Naive thymus-derived CD4-positive, alpha-beta T cell (primary cell): ENCODE results near the gene SLC35E2B. TPM values are rescaled to one million over a fixed set of nuclear protein-coding genes. Genes with fewer than 3 reads are reported as not detected.
"Not testable (repeated sequence)": the region's sequence is repeated elsewhere in the genome, so short reads cannot be mapped to it uniquely, and the experiment has no call there.

Experiments used
- ATAC-seq: fragments of 150-1000 bp; cut with Tn5 transposase; 2 replicates; pipeline ENCODE4 v1.10.0; 2021; ENCODE audit warnings: mild to moderate bottlenecking, moderate library complexity
- CTCF ChIA-PET: fragments of 350-600 bp; sonication (Branson Sonifier 250); formaldehyde crosslinking; loops from one replicate; lab custom pipeline; 2021; ENCODE audit warnings: antibody characterized with exemption; lab: Charles Lee
- POLR2A ChIA-PET: fragments of 350-600 bp; sonication (Branson Sonifier 250); formaldehyde crosslinking; loops from one replicate; lab custom pipeline; 2021; ENCODE audit warnings: antibody characterized with exemption, inconsistent platforms; lab: Charles Lee
- DNase-seq, 9 donors: peaks; one replicate each; pipeline versions ENCODE4 v3.0.0 to v3.0.0-alpha.2; 2020 to 2022; ENCODE audit warnings: mixed read lengths in 1 of 9
- H3K27ac ChIP-seq: one replicate; pipeline ENCODE4 v1.7.0; 2013; ENCODE audit warnings: mild to moderate bottlenecking, low read depth, low read length, moderate library complexity
- H3K27me3 ChIP-seq, 2 donors: one replicate each; pipeline ENCODE4 v1.7.0; 2013; ENCODE audit warnings: low read length in 2 of 2, mild to moderate bottlenecking in 2 of 2, moderate library complexity in 2 of 2; ENCODE audit not compliant: control insufficient read depth in 2 of 2, insufficient read depth in 2 of 2
- H3K36me3 ChIP-seq, 3 experiments: 1 replicate in 2 of 3; 2 replicates in 1 of 3; pipeline ENCODE4 v1.7.0; 2013; ENCODE audit warnings: low read length in 3 of 3, mild to moderate bottlenecking in 3 of 3, moderate library complexity in 1 of 3; ENCODE audit not compliant: insufficient read depth in 3 of 3, control insufficient read depth in 2 of 3
- H3K4me1 ChIP-seq, 2 donors: one replicate each; pipeline ENCODE4 v1.7.0; 2013; ENCODE audit warnings: low read length in 2 of 2, mild to moderate bottlenecking in 2 of 2, moderate library complexity in 1 of 2; ENCODE audit not compliant: control insufficient read depth in 2 of 2, insufficient read depth in 2 of 2
- H3K4me3 ChIP-seq: 2 replicates; pipeline ENCODE4 v1.7.0; 2013; ENCODE audit warnings: mild to moderate bottlenecking, low read length
- H3K9me3 ChIP-seq, 3 experiments: 1 replicate in 2 of 3; 2 replicates in 1 of 3; pipeline ENCODE4 v1.7.0; 2013; ENCODE audit warnings: low read length in 3 of 3; ENCODE audit not compliant: control insufficient read depth in 2 of 3
- H3K27ac Mint-ChIP-seq, 9 donors: one replicate each; pipeline ENCODE4 v1.8.0; 2020 to 2022; ENCODE audit warnings: mixed read lengths in 9 of 9, mild to moderate bottlenecking in 8 of 9, moderate library complexity in 5 of 9, inconsistent platforms in 2 of 9
- H3K27me3 Mint-ChIP-seq, 5 donors: one replicate each; pipeline ENCODE4 v1.8.0; 2021 to 2022; ENCODE audit warnings: mixed read lengths in 5 of 5, mild to moderate bottlenecking in 1 of 5
- H3K36me3 Mint-ChIP-seq, 5 donors: one replicate each; pipeline ENCODE4 v1.8.0; 2020 to 2022; ENCODE audit warnings: mixed read lengths in 5 of 5, mild to moderate bottlenecking in 3 of 5, inconsistent platforms in 1 of 5
- H3K4me1 Mint-ChIP-seq, 7 donors: one replicate each; pipeline ENCODE4 v1.8.0; 2020 to 2022; ENCODE audit warnings: mixed read lengths in 7 of 7, mild to moderate bottlenecking in 3 of 7, inconsistent platforms in 1 of 7
- H3K4me3 Mint-ChIP-seq, 10 donors: one replicate each; pipeline ENCODE4 v1.8.0; 2020 to 2022; ENCODE audit warnings: mild to moderate bottlenecking in 10 of 10, mixed read lengths in 10 of 10, moderate library complexity in 6 of 10, inconsistent platforms in 2 of 10
- H3K9me3 Mint-ChIP-seq, 11 donors: one replicate each; pipeline ENCODE4 v1.8.0; 2020 to 2022; ENCODE audit warnings: mixed read lengths in 11 of 11, mild to moderate bottlenecking in 4 of 11, inconsistent platforms in 1 of 11, moderate library complexity in 1 of 11
- intact Hi-C, 2 donors: fragments of 100-400 bp; cut with micrococcal nuclease; formaldehyde crosslinking; loops; one replicate each; pipeline ENCODE4 v1.15.1; 2023
- polyA plus RNA-seq, 2 donors: library from polyadenylated mRNA; unstranded; fragments of 300-500 nt; fragmentation: Illumina TruSeq; gene quantifications; one replicate each; pipeline ENCODE4 v1.2.3, GENCODE V29; 2021
- total RNA-seq, 6 experiments: library from RNA in 5 of 6; stranded (reverse) in 5 of 6; gene quantifications; 1 replicate in 5 of 6; 2 replicates in 1 of 6; pipeline ENCODE4 v1.2.3 and lab custom pipeline; 2021 to 2026

The SLC35E2B gene
- total and polyA plus RNA-seq, 7 experiments from 2014 or later = 45.4 to 138 (median 72.1) TPM

DNA sequence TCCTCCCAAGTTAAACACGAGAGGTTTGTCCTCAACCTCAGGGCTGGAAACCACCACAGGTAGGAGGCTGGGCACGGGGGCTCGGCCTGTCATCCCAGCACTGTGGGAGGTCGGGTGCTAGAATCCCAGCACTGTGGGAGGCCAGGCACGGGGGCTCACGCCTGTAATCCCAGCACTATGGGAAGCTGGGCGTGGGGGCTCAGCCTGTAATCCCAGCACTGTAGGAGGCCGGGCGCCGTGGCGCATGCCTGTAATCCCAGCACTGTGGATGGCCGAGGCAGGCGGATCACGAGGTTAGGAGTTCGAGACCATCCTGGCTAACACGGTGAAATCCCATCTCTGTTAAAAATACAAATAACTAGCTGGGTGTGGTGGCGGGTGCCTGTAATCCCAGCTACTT lies 38.3 kb upstream of the SLC35E2B start:
- H3K36me3 Mint-ChIP-seq = peaks cover 0 to 17% (median 6%) of the 10 kb centered on the region in 5 donors
- ChIA-PET POLR2A (no interaction called here), CTCF (no interaction called here)
- H3K9me3 ChIP-seq = no peaks in the 10 kb centered on the region
- no peak overlapping the region for H3K27ac ChIP-seq
- H3K4me3 Mint-ChIP-seq = no peak overlapping the region
- no peaks in the 10 kb centered on the region for H3K27me3 Mint-ChIP-seq
- H3K27me3 ChIP-seq = no peaks in the 10 kb centered on the region
- H3K4me1 ChIP-seq = peaks cover 3 to 6% of the 10 kb centered on the region in 2 donors
- H3K4me3 ChIP-seq = no peak overlapping the region
- H3K9me3 Mint-ChIP-seq = peaks cover 0 to 1% (median 0%) of the 10 kb centered on the region in 11 donors
- no peak for DNase-seq
- H3K4me1 Mint-ChIP-seq = peaks cover 0 to 22% (median 13%) of the 10 kb centered on the region in 7 donors
- intact Hi-C loops = no loop called here
- H3K36me3 ChIP-seq = peaks cover 0 to 37% (median 3%) of the 10 kb centered on the region in 3 experiments
- ATAC-seq = no peak
- peak overlapping the region in 2 of 9 donors; percentile 36 to 52 for H3K27ac Mint-ChIP-seq

DNA sequence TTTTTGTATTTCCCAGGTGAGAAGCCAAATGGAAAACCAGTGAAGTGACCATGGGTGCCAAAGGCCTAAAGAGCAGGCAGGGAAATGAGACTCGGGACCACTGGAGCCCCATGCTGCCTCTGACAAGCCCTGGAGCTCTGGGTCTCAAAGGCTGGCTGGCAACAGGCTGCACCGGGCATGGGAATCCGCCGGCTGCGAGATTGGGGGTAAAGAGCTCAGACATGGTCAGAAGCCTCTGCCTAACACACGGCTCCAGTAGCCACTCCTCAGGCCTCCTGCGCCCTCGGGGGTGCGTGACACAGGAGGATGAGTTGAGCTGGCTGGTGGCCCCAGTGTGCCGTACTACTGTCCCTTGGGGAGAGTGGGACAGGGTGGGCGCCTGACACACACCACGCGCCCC lies 37.6 kb upstream of the SLC35E2B start:
- Mint-ChIP-seq H3K36me3 (peaks cover 0 to 17% (median 6%) of the 10 kb centered on the region in 5 donors), H3K4me1 (peaks cover 0 to 22% (median 13%) of the 10 kb centered on the region in 7 donors)
- H3K36me3 ChIP-seq = peaks cover 0 to 36% (median 3%) of the 10 kb centered on the region in 3 experiments
- CTCF ChIA-PET, POLR2A ChIA-PET, DNase-seq, H3K27ac Mint-ChIP-seq, H3K4me3 Mint-ChIP-seq, H3K27me3 ChIP-seq, H3K4me3 ChIP-seq, H3K27me3 Mint-ChIP-seq, intact Hi-C loops, H3K27ac ChIP-seq, H3K9me3 ChIP-seq, ATAC-seq, H3K4me1 ChIP-seq, H3K9me3 Mint-ChIP-seq: not testable (repeated sequence)

DNA sequence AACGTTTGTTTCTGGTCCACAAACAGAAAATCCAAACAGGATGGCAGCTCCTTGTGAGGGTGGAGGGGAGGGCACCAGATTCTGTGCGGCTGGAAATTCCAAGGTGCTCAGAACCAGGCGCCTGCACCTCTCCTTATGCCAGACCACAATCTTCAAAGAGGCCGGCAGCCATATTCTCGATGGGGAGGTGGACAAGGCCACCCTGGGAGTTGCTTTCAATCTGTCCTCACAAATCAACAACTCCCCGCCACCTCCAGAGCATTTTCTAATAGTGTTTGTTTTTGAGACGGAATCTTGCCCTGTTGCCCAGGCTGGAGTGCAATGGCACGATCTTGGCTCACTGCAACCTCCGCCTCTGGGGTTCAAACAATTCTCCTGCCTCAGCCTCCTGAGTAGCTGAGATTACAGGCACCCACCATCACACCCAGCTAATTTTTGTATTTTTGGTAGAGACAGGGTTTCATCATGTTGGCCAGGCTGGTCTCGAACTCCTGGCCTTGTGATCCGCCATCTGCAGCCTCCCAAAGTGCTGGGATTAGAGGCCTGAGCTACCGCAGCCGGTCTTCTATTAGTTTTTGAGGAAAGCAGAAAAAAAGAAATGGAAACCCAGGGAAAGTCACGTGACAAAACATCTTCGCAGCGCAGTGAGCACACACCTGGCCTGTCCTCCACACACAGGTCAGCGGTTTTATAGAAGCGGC lies 36.7 kb upstream of the SLC35E2B start:
- H3K36me3 ChIP-seq = peaks cover 0 to 31% (median 3%) of the 10 kb centered on the region in 3 experiments
- Mint-ChIP-seq H3K36me3 (peaks cover 0 to 17% (median 7%) of the 10 kb centered on the region in 5 donors), H3K4me3 (peak overlapping the region in 3 of 10 donors; percentile 29 to 85 (median 53)), H3K4me1 (peaks cover 0 to 26% (median 15%) of the 10 kb centered on the region in 7 donors), H3K27ac (peak overlapping the region in 8 of 9 donors; percentile 56 to 99 (median 80))
- H3K9me3 Mint-ChIP-seq, POLR2A ChIA-PET, CTCF ChIA-PET, H3K4me1 ChIP-seq, H3K27me3 ChIP-seq, H3K4me3 ChIP-seq, ATAC-seq, DNase-seq, H3K9me3 ChIP-seq, intact Hi-C loops, H3K27me3 Mint-ChIP-seq: not testable (repeated sequence)
- peak overlapping the region; percentile 48 for H3K27ac ChIP-seq

DNA sequence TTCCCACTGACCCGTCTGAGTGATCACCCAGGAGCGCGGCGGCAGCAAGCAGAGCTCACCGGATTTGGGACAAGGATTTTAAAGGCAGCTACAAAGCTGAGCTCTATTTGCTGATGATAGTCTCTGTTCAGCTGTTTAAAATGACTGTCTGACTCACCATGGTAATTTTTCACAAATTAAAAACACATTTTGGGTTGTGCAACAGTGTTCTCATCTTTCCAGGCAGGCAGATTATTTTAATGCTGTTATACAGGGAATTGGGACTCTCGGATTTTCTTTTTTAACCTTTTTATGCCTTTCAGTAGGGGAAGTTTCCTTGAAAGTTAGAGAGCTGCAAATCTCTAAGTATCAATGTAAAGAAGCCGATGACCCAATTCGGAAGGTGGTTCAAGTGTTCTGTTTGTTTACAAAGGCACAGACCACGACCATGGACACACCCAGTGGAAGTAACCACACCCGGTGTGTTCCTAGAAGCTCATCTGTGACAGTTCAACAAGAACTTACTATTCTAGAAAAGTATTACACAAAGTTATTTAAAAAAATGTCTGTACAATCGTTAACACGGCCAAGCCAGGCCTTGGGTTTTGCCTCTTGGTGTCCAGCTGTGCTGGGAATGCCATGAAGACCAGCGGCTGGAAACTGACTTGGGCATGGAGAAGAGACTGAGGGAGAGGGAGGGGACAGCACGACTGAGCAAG lies 35.9 kb upstream of the SLC35E2B start:
- CTCF ChIA-PET, H3K27me3 ChIP-seq, H3K4me3 ChIP-seq, H3K9me3 ChIP-seq, ATAC-seq, H3K27me3 Mint-ChIP-seq, intact Hi-C loops, H3K9me3 Mint-ChIP-seq, H3K4me1 ChIP-seq: not testable (repeated sequence)
- H3K4me1 Mint-ChIP-seq = peaks cover 0 to 25% (median 18%) of the 10 kb centered on the region in 7 donors
- DNase-seq = peak in 5 of 9 donors; percentile 12 to 60 (median 25)
- Histone ChIP-seq H3K36me3 (peaks cover 0 to 30% (median 3%) of the 10 kb centered on the region in 3 experiments), H3K27ac (peak overlapping the region; percentile 48)
- peak overlapping the region in 9 of 10 donors; percentile 33 to 85 (median 53) for H3K4me3 Mint-ChIP-seq
- POLR2A ChIA-PET = interaction anchor here (0.6 kb wide), 1 partner anchor 114 kb away, joined by 6 read pairs; no protein-coding TSS in a partner anchor
- H3K36me3 Mint-ChIP-seq = peaks cover 0 to 14% (median 7%) of the 10 kb centered on the region in 5 donors
- H3K27ac Mint-ChIP-seq = peak overlapping the region; percentile 67 to 99 (median 82)

DNA sequence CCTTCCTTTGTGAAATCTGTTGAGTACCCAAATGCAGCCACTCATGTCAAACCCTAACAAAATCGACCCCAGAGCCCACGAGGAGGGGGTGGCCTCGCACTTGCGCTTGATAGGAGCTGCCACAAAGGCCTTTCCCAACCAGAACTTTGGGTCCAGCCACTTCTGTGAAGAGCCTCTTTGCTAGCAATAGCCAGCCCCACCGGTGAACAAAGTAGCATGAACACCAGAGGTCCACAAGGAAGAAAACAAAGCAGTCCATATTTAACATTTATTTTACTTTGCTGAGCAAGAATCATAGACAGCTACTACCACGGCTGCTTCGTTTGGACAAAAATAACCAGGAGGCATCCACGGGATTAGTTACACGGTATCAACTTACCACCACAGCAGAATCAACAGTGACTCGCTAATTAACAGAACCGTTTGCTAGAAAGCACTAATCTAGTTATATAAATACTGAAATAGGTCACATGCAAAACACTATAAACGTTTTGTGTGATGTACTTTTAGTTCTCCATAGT lies 34.6 kb upstream of the SLC35E2B start:
- H3K27ac ChIP-seq, H3K4me1 ChIP-seq, DNase-seq, ATAC-seq, H3K9me3 Mint-ChIP-seq, intact Hi-C loops, POLR2A ChIA-PET, H3K27me3 ChIP-seq, H3K27me3 Mint-ChIP-seq, H3K9me3 ChIP-seq, H3K4me3 ChIP-seq, CTCF ChIA-PET: not testable (repeated sequence)
- H3K36me3 ChIP-seq = peaks cover 0 to 20% (median 0%) of the 10 kb centered on the region in 3 experiments
- H3K4me1 Mint-ChIP-seq = peaks cover 0 to 25% (median 18%) of the 10 kb centered on the region in 7 donors
- peak overlapping the region in 4 of 9 donors; percentile 52 to 82 (median 64) for H3K27ac Mint-ChIP-seq
- peak overlapping the region in 1 of 10 donors; percentile 46 for H3K4me3 Mint-ChIP-seq
- peaks cover 0 to 10% (median 4%) of the 10 kb centered on the region in 5 donors for H3K36me3 Mint-ChIP-seq

DNA sequence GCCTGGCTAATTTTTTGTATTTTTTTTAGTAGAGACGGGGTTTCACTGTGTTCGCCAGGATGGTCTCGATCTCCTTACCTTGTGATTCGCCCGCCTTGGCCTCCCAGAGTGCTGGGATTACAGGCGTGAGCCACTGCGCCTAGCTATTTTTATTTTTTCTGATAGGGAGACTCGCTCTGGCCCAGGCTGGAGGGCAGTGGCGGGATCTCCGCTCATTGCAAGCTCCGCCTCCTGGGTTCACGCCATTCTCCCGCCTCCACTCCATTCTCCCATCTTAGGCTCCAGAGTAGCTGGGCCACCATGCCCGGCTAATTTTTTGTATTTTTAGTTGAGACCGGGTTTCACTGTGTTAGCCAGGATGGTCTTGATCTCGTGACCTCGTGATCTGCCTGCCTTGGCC lies 33.5 kb upstream of the SLC35E2B start:
- DNase-seq, intact Hi-C loops, H3K27me3 ChIP-seq, H3K9me3 ChIP-seq, ATAC-seq, H3K9me3 Mint-ChIP-seq, H3K27me3 Mint-ChIP-seq, POLR2A ChIA-PET, H3K27ac ChIP-seq, H3K4me1 ChIP-seq, H3K4me3 ChIP-seq, CTCF ChIA-PET: not testable (repeated sequence)
- Mint-ChIP-seq H3K4me3 (peak overlapping the region in 5 of 10 donors; percentile 16 to 65 (median 41)), H3K4me1 (peaks cover 0 to 32% (median 23%) of the 10 kb centered on the region in 7 donors), H3K36me3 (peaks cover 0 to 12% (median 8%) of the 10 kb centered on the region in 5 donors), H3K27ac (peak overlapping the region in 5 of 9 donors; percentile 47 to 71 (median 58))
- peaks cover 0 to 19% (median 4%) of the 10 kb centered on the region in 3 experiments for H3K36me3 ChIP-seq
